K562 (cell line): ENCODE data around the gene RIT1. TPM values are rescaled to one million over a fixed set of nuclear protein-coding genes. Genes with fewer than 3 reads are reported as not detected.

Experiments
- CBFB ChIP-seq: sonication (generic); formaldehyde crosslinking; IDR thresholded peaks from 2 replicates; pipeline ENCODE4 v1.4.0; 2020; ENCODE audit warnings: mild to moderate bottlenecking, missing genetic modification reagents
- CBX2 ChIP-seq: fragments of 200-600 bp; sonication (generic); IDR thresholded peaks from one replicate; pipeline ENCODE4 v1.6.1; 2012; ENCODE audit warnings: mild to moderate bottlenecking, low read length, inconsistent platforms; ENCODE audit not compliant: insufficient read depth, poor library complexity, severe bottlenecking
- ELF2 ChIP-seq: fragments of 250-450 bp; sonication (Bioruptor Pico); IDR thresholded peaks from 2 replicates; pipeline ENCODE4 v1.5.0; 2021; ENCODE audit warnings: mild to moderate bottlenecking
- HDAC3 ChIP-seq: fragments of 450-650 bp; IDR thresholded peaks from 2 replicates; pipeline ENCODE4 v1.6.1; 2018; ENCODE audit warnings: borderline replicate concordance, mild to moderate bottlenecking, moderate library complexity; ENCODE audit not compliant: partially characterized antibody
- HINFP ChIP-seq: fragments of 450-650 bp; conservative IDR thresholded peaks from 2 replicates; pipeline ENCODE4 v1.6.1; 2016; ENCODE audit warnings: missing genetic modification characterization, low read depth, mild to moderate bottlenecking, control low read depth, missing compliant biosample characterization
- MLX ChIP-seq, 2 experiments: fragments of 450-650 bp in 1 of 2; sonication (generic) in 1 of 2; formaldehyde crosslinking; conservative IDR thresholded peaks; 2 replicates each; pipeline versions ENCODE4 v1.4.0 to v1.8.1; 2020 to 2022; ENCODE audit warnings: mild to moderate bottlenecking in 1 of 2, missing genetic modification reagents in 1 of 2
- NFXL1 ChIP-seq: fragments of 450-650 bp; formaldehyde crosslinking; IDR thresholded peaks from 2 replicates; pipeline ENCODE4 v1.4.0; 2021; ENCODE audit warnings: mild to moderate bottlenecking
- POU5F1 ChIP-seq: fragments of 150-350 bp; IDR thresholded peaks from 2 replicates; pipeline ENCODE4 v1.6.1; 2014; ENCODE audit warnings: borderline replicate concordance, low read length, low read depth, mild to moderate bottlenecking; ENCODE audit not compliant: partially characterized antibody
- RFX1 ChIP-seq: fragments of 450-650 bp; IDR thresholded peaks from 2 replicates; pipeline ENCODE4 v1.6.1; 2016; ENCODE audit warnings: mild to moderate bottlenecking, moderate library complexity
- RUNX1 ChIP-seq: sonication (generic); IDR thresholded peaks from 2 replicates; pipeline ENCODE4 v1.6.1; 2016; ENCODE audit warnings: antibody characterized with exemption, low read depth
- SLC30A9 ChIP-seq: fragments of 250-450 bp; sonication (Bioruptor Pico); IDR thresholded peaks from 2 replicates; pipeline ENCODE4 v1.8.0; 2022; ENCODE audit warnings: mild to moderate bottlenecking, moderate library complexity
- TRIM25 ChIP-seq: fragments of 450-650 bp; IDR thresholded peaks from 2 replicates; pipeline ENCODE4 v1.7.0; 2016; ENCODE audit warnings: borderline replicate concordance
- TSHZ1 ChIP-seq: fragments of 250-450 bp; sonication (Bioruptor Pico); IDR thresholded peaks from 2 replicates; pipeline ENCODE4 v1.4.0; 2020; ENCODE audit warnings: mild to moderate bottlenecking, moderate library complexity
- ZBTB5 ChIP-seq: fragments of 450-650 bp; IDR thresholded peaks from 2 replicates; pipeline ENCODE4 v1.6.1; 2017; ENCODE audit warnings: antibody characterized with exemption
- ZNF282 ChIP-seq: sonication (generic); formaldehyde crosslinking; IDR thresholded peaks from 2 replicates; pipeline ENCODE4 v1.8.1; 2023; ENCODE audit warnings: missing genetic modification reagents
- polyA plus RNA-seq, 8 experiments: library from polyadenylated mRNA; depleted of rRNA in 4 of 8; stranded (reverse) in 5 of 8; unstranded in 3 of 8; fragments of >200 nt; fragmentation: Nextera tagmentation in 2 of 8; fragmentation: Illumina TruSeq in 1 of 8; extraction: Ambion mirVana in 2 of 8; extraction: Trizol in 1 of 8; gene quantifications; 2 replicates each; pipeline versions ENCODE4 v1.2.1 to v1.2.3, GENCODE V29; 2011 to 2014; ENCODE audit warnings: inconsistent platforms in 1 of 8, missing spikeins in 1 of 8
- total RNA-seq, 7 experiments: library from RNA; depleted of rRNA in 6 of 7; stranded (reverse); fragments of >200 nt in 6 of 7; fragmentation: Illumina TruSeq in 2 of 7; extraction: Trizol in 2 of 7; gene quantifications; 2 replicates each; pipeline versions ENCODE4 v1.2.1 to v1.2.3, GENCODE V29; 2011 to 2021; ENCODE audit warnings: low replicate concordance in 1 of 7

RIT1 gene
- total and polyA plus RNA-seq, 9 of the 15 experiments (the other 6 are each of a cell fraction or from before 2014, with no cell fraction given): 13.5 to 57.6 (median 22.9) TPM

- TF ChIP-seq TSHZ1 (CRISPR knock-in tag): no peak
- TF ChIP-seq RUNX1: no peak
- TF ChIP-seq CBFB (CRISPR knock-in tag): 0 out of 2 replicates have a peak, but pooled peaks have one; percentile 48
- TF ChIP-seq ZNF282 (CRISPR knock-in tag): no peak
- no peak for TF ChIP-seq SLC30A9 (CRISPR knock-in tag)
- TF ChIP-seq ZBTB5: no peak
- TF ChIP-seq RFX1: no peak
- TF ChIP-seq HDAC3: no peak
- no peak for TF ChIP-seq POU5F1
- no peak for TF ChIP-seq ELF2
- TF ChIP-seq NFXL1: no peak
- TF ChIP-seq CBX2: no peak
- no peak for TF ChIP-seq HINFP
- TF ChIP-seq TRIM25: no peak
- TF ChIP-seq MLX (CRISPR knock-in tag; conservative IDR thresholded peaks at IDR 0.05): no peak
Measured at GRCh38 chr1:155856975-155857930, 53.9 kb downstream of the RIT1 start, which contains the start of gene GON4L (continued).
